GM12878 (cell line): ENCODE data around the gene KASH5. TPM values are rescaled to one million over a fixed set of nuclear protein-coding genes. Genes with fewer than 3 reads are reported as not detected.

Experiments used
- ATAC-seq: fragments of 200-7000 bp; cut with Tn5 transposase; 3 replicates; pipeline ENCODE4 v1.9.1; 2020; ENCODE audit warnings: mild to moderate bottlenecking, moderate library complexity
- BruUV-seq: library from RNA; stranded (reverse); fragments of 400-500 nt; replicated peaks from 2 replicates; lab custom pipeline; 2021; lab: Mats Ljungman, UMichigan
- CTCF ChIA-PET: fragments of 300-600 bp; sonication (Branson Sonifier 250); formaldehyde crosslinking; extraction: SDS; loops from one replicate; lab custom pipeline; 2021; ENCODE audit warnings: inconsistent platforms; lab: Yijun Ruan, JAX
- POLR2A ChIA-PET: fragments of 350-600 bp; formaldehyde crosslinking; extraction: SDS; loops from one replicate; lab custom pipeline; 2021; ENCODE audit warnings: inconsistent platforms; lab: Charles Lee
- RAD21 ChIA-PET: fragments of 300-600 bp; sonication (Branson Sonifier 250); formaldehyde crosslinking; loops from one replicate; lab custom pipeline; 2023; ENCODE audit warnings: antibody characterized with exemption; ENCODE audit not compliant: unreplicated experiment; lab: Charles Lee
- SMC1A ChIA-PET: fragments of 300-600 bp; sonication (Branson Sonifier 250); formaldehyde crosslinking; loops from one replicate; lab custom pipeline; 2023; ENCODE audit not compliant: unreplicated experiment, uncharacterized antibody; lab: Charles Lee
- DNase-seq: peaks from one replicate; pipeline ENCODE4 v3.0.0-alpha.2; 2011; ENCODE audit warnings: low read depth, low spot score
- FAIRE-seq: peaks from 3 replicates; lab custom pipeline; 2011; peaks lifted over from hg19 to GRCh38; lab: Jason Lieb, UNC
- H2AFZ ChIP-seq: 2 replicates; pipeline ENCODE4 v1.6.0; 2011; ENCODE audit warnings: low read depth, low read length, control low read depth; ENCODE audit not compliant: control insufficient read depth
- H3K27ac ChIP-seq: 2 replicates; pipeline ENCODE4 v1.5.1; 2011; ENCODE audit warnings: control low read depth; ENCODE audit not compliant: control insufficient read depth, insufficient read depth
- H3K27me3 ChIP-seq, 2 experiments: replicated peaks in 1 of 2; 2 replicates each; pipeline versions ENCODE4 v1.6.0 to v1.6.1; 2011; ENCODE audit warnings: low read length in 1 of 2; ENCODE audit not compliant: control insufficient read depth in 2 of 2, insufficient read depth in 2 of 2
- H3K36me3 ChIP-seq, 2 experiments: 2 replicates each; pipeline ENCODE4 v1.5.1; 2011; ENCODE audit warnings: low read length in 1 of 2; ENCODE audit not compliant: control insufficient read depth in 2 of 2, insufficient read depth in 2 of 2
- H3K4me1 ChIP-seq: 2 replicates; pipeline ENCODE4 v1.6.1; 2011; ENCODE audit warnings: mild to moderate bottlenecking, low read length, moderate library complexity, mixed read lengths; ENCODE audit not compliant: control insufficient read depth, insufficient read depth
- H3K4me2 ChIP-seq: 2 replicates; pipeline ENCODE4 v1.6.0; 2011; ENCODE audit warnings: control low read depth; ENCODE audit not compliant: control insufficient read depth, insufficient read depth
- H3K4me3 ChIP-seq: fragments of 200-600 bp; sonication (generic); 2 replicates; pipeline ENCODE4 v1.5.1; 2016
- H3K79me2 ChIP-seq: 2 replicates; pipeline ENCODE4 v1.6.0; 2011; ENCODE audit warnings: low read length; ENCODE audit not compliant: control insufficient read depth, insufficient read depth
- H3K9ac ChIP-seq: 2 replicates; pipeline ENCODE4 v1.8.0; 2011; ENCODE audit warnings: low read length, control low read depth, mixed read lengths; ENCODE audit not compliant: control insufficient read depth, insufficient read depth
- H3K9me3 ChIP-seq: replicated peaks from 3 replicates; pipeline ENCODE4 v1.5.1; 2011; ENCODE audit warnings: mild to moderate bottlenecking, low read length; ENCODE audit not compliant: control insufficient read depth, insufficient read depth
- H4K20me1 ChIP-seq: 2 replicates; pipeline ENCODE4 v1.6.0; 2011; ENCODE audit not compliant: control insufficient read depth, insufficient read depth
- BMI1 ChIP-seq: fragments of 450-650 bp; IDR thresholded peaks from 2 replicates; pipeline ENCODE4 v1.6.1; 2016; ENCODE audit warnings: mild to moderate bottlenecking, moderate library complexity, borderline replicate concordance
- NFYB ChIP-seq: IDR thresholded peaks from 2 replicates; pipeline ENCODE4 v1.6.1; 2011; ENCODE audit warnings: low read depth, mild to moderate bottlenecking, low read length, improper control_type of control experiment, moderate library complexity; ENCODE audit not compliant: insufficient read depth
- PAX8 ChIP-seq: fragments of 450-650 bp; IDR thresholded peaks from 2 replicates; pipeline ENCODE4 v1.6.1; 2017; ENCODE audit warnings: mild to moderate bottlenecking, moderate library complexity
- PML ChIP-seq: IDR thresholded peaks from 2 replicates; pipeline ENCODE4 v1.6.1; 2012; ENCODE audit warnings: low read length, inconsistent platforms
- POU2F2 ChIP-seq: IDR thresholded peaks from 3 replicates; pipeline ENCODE4 v1.6.1; 2011; ENCODE audit warnings: low read depth, mild to moderate bottlenecking, low read length, borderline replicate concordance
- SRF ChIP-seq, 2 experiments: IDR thresholded peaks; 2 replicates each; pipeline ENCODE4 v1.6.1; 2011; ENCODE audit warnings: low read depth in 2 of 2, low read length in 2 of 2, mild to moderate bottlenecking in 1 of 2, moderate library complexity in 1 of 2
- WGBS: methylation state at CpG from one replicate; pipeline ENCODE4 v1.1.6; 2016; ENCODE audit warnings: low lambda C conversion rate; ENCODE audit not compliant: insufficient replicate concordance, insufficient coverage; ENCODE audit errors: missing lambda C conversion rate; 5-methylcytosine and 5-hydroxymethylcytosine counted together
- in situ Hi-C: fragments of 300-500 bp; cut with MboI; formaldehyde crosslinking; loops from 9 replicates; pipeline ENCODE4 v1.14.3; 2018; ENCODE audit warnings: mixed read lengths
- intact Hi-C: fragments of 100-400 bp; cut with micrococcal nuclease; formaldehyde crosslinking; loops from one replicate; pipeline ENCODE4 v1.14.2; 2022; ENCODE audit not compliant: unreplicated experiment
- polyA plus RNA-seq, 11 experiments: library from polyadenylated mRNA; depleted of rRNA in 4 of 11; unstranded in 6 of 11; stranded (reverse) in 5 of 11; fragments of >200 nt; fragmentation: Nextera tagmentation in 4 of 11; fragmentation: Illumina TruSeq in 1 of 11; extraction: Ambion mirVana in 4 of 11; extraction: Trizol in 1 of 11; gene quantifications; 1 replicate in 1 of 11; 2 replicates in 10 of 11; pipeline versions ENCODE4 v1.2.1 to v1.2.3, GENCODE V29; 2011 to 2016; ENCODE audit warnings: inconsistent platforms in 2 of 11, missing spikeins in 2 of 11, low read depth in 1 of 11
- total RNA-seq, 4 experiments: library from RNA; depleted of rRNA in 3 of 4; stranded (reverse); fragments of >200 nt in 3 of 4; fragmentation: Illumina TruSeq in 1 of 4; extraction: Trizol in 1 of 4; gene quantifications; 2 replicates each; pipeline versions ENCODE4 v1.2.1 to v1.2.3, GENCODE V29; 2013 to 2021
- TF ChIP-seq, protein P1 (sequence below): IDR thresholded peaks from 2 replicates; pipeline ENCODE4 v1.6.1; 2012; ENCODE audit warnings: improper control_type of control experiment, low read depth, low read length; ENCODE audit not compliant: insufficient replicate concordance

Gene KASH5
- total and polyA plus RNA-seq, 10 of the 15 experiments (the other 5 are each of a cell fraction or from before 2014, with no cell fraction given): 0.03 to 0.06 (median 0.05) TPM; not detected in 7

DNA sequence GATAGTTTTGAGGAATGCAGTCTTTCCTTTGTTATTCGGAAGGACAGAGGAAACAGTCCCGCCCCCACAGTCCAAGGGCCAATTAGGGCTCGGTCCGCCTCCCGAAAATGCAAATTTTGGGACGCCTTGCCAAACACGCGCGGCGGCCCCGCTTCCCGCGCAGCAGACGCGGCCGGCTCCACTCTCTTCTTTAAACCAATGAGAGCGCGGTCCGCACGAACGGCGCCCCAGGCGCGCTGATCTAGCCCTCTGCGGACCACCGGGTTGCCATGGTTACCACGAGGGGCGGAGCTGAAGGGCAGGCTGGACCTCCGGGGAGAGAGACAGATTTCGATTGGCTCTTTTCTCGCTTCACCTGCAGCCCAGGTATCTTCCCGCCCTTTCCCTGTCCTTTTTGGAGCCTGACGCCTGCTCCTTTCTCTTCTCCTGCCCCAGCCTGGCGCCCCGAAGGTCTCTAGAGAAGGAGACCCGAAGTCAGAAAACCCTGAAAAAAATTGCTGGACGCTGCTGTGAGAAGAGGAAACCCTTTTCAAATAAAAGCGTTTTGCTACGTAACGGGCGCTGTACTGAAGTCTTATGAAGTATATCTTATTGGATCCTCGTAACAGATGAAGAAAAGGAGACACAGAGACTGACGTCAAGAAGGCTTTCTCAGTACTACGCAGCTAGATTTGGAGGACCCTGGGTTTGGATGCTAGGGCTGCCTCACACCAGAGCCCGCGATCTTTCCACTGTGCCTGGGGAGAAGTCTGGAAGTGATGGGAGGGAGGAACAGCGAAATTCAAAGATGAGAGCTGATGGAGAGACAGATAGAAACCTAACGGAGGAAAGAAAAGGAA, 33.2 kb downstream of the KASH5 start:
- in situ Hi-C loops: no loop called here
- ChIA-PET POLR2A (no interaction called here), RAD21 (no interaction called here), CTCF (interaction anchor here (0.5 to 1.4 kb wide), 3 partner anchors 10 to 87 kb away, joined by 3 to 4 read pairs (median 4); no protein-coding TSS in a partner anchor), SMC1A (interaction anchor here (1.4 kb wide), 1 partner anchor 86 kb away, joined by 3 read pairs; the partner anchor contains the start of gene CD37)
- H3K36me3 ChIP-seq: no peaks in the 10 kb centered on the region
- no peak overlapping the region for H3K27ac ChIP-seq
- FAIRE-seq (no peak), DNase-seq (no peak), ATAC-seq (no peak)
- H3K9me3 ChIP-seq: no peaks in the 10 kb centered on the region
- peaks cover 21 to 40% of the 10 kb centered on the region in 2 experiments for H3K27me3 ChIP-seq
- H2AFZ ChIP-seq: no peak overlapping the region
- H3K4me1 ChIP-seq: peaks cover 4% of the 10 kb centered on the region; the same call in 1 of the 2 replicates
- H3K79me2 ChIP-seq: no peaks in the 10 kb centered on the region
- intact Hi-C loops: no loop called here
- no peak overlapping the region for H3K4me3 ChIP-seq
- no peaks in the 10 kb centered on the region for H4K20me1 ChIP-seq
- WGBS: 14% methylated on average over 46 of the region's 48 CpGs
- no peak overlapping the region; the same call in 1 of the 2 replicates for H3K4me2 ChIP-seq
- BruUV-seq: no TSS peak
- TF ChIP-seq PML (no peak), PAX8 (no peak), POU2F2 (peak; percentile 41; the same call in 1 of the 3 replicates), BMI1 (peak; percentile 87), NFYB (no peak), SRF (IDR thresholded peaks at IDR 0.05; ENCODE audit: low read depth in 2 of 2, low read length in 2 of 2) (no peak)
- TF ChIP-seq, protein P1, sequence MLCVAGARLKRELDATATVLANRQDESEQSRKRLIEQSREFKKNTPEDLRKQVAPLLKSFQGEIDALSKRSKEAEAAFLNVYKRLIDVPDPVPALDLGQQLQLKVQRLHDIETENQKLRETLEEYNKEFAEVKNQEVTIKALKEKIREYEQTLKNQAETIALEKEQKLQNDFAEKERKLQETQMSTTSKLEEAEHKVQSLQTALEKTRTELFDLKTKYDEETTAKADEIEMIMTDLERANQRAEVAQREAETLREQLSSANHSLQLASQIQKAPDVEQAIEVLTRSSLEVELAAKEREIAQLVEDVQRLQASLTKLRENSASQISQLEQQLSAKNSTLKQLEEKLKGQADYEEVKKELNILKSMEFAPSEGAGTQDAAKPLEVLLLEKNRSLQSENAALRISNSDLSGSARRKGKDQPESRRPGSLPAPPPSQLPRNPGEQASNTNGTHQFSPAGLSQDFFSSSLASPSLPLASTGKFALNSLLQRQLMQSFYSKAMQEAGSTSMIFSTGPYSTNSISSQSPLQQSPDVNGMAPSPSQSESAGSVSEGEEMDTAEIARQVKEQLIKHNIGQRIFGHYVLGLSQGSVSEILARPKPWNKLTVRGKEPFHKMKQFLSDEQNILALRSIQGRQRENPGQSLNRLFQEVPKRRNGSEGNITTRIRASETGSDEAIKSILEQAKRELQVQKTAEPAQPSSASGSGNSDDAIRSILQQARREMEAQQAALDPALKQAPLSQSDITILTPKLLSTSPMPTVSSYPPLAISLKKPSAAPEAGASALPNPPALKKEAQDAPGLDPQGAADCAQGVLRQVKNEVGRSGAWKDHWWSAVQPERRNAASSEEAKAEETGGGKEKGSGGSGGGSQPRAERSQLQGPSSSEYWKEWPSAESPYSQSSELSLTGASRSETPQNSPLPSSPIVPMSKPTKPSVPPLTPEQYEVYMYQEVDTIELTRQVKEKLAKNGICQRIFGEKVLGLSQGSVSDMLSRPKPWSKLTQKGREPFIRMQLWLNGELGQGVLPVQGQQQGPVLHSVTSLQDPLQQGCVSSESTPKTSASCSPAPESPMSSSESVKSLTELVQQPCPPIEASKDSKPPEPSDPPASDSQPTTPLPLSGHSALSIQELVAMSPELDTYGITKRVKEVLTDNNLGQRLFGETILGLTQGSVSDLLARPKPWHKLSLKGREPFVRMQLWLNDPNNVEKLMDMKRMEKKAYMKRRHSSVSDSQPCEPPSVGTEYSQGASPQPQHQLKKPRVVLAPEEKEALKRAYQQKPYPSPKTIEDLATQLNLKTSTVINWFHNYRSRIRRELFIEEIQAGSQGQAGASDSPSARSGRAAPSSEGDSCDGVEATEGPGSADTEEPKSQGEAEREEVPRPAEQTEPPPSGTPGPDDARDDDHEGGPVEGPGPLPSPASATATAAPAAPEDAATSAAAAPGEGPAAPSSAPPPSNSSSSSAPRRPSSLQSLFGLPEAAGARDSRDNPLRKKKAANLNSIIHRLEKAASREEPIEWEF: no peak
- no peak overlapping the region for H3K9ac ChIP-seq
